Activated naive CD8-positive, alpha-beta T cell treated with anti-CD3 and anti-CD28 coated beads, Interleukin-2, amount 50 U/mL, for 24 hours (primary cell): Measurements from ENCODE around the gene TES.
A peak's percentile ranks its signal among the peaks of the same experiment; 100 is the strongest.

Experiments
- ATAC-seq: fragments of 150-1000 bp; cut with Tn5 transposase; one replicate; pipeline ENCODE4 v1.10.0; 2021
- DNase-seq: peaks from one replicate; pipeline ENCODE4 v3.0.0; 2021
- H3K27ac Mint-ChIP-seq: one replicate; pipeline ENCODE4 v1.8.0; 2021; ENCODE audit warnings: mild to moderate bottlenecking, mixed read lengths
- H3K27me3 Mint-ChIP-seq: one replicate; pipeline ENCODE4 v1.8.0; 2021; ENCODE audit warnings: mixed read lengths
- H3K36me3 Mint-ChIP-seq: one replicate; pipeline ENCODE4 v1.8.0; 2021; ENCODE audit warnings: low read depth, mixed read lengths
- H3K4me1 Mint-ChIP-seq: one replicate; pipeline ENCODE4 v1.8.0; 2021; ENCODE audit warnings: mixed read lengths
- H3K4me3 Mint-ChIP-seq: one replicate; pipeline ENCODE4 v1.8.0; 2021; ENCODE audit warnings: mild to moderate bottlenecking, moderate library complexity, mixed read lengths
- H3K9me3 Mint-ChIP-seq: one replicate; pipeline ENCODE4 v1.8.0; 2021; ENCODE audit warnings: mixed read lengths

TES gene

GRCh38 chr7:116208919-116209318 is 1.4 kb upstream of the TES start:
- H3K27ac Mint-ChIP-seq = no peak overlapping the region
- no peaks in the 10 kb centered on the region for H3K27me3 Mint-ChIP-seq
- ATAC-seq = no peak
- no peaks in the 10 kb centered on the region for H3K9me3 Mint-ChIP-seq
- H3K4me3 Mint-ChIP-seq = no peak overlapping the region
- H3K4me1 Mint-ChIP-seq = peaks cover 30% of the 10 kb centered on the region
- peaks cover 4% of the 10 kb centered on the region for H3K36me3 Mint-ChIP-seq
- DNase-seq = no peak

DNA sequence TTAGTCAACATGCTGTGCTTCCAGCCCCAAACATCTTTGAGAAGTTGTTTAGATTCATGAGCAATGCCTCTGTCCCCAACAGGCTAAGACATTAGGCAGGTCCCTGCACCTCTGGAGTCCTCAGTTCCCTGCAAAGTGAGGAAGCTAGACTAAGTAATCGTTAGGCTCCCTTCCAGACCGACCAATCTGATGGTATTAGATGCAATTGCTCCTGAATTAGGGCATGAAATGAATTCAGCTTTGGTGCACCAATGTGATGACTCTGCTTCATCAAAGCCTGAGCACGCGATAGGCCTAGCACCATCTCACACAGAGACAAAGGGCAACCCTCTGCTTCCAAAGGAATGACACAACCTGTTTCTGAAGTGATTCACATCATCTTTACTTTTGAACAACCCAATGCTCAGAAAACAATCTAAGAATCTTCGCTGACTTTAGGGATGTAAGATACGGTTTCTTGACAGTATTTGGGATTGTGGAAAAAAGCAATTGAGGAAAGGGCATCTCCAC is 723 bp upstream of the TES start:
- H3K9me3 Mint-ChIP-seq = no peaks in the 10 kb centered on the region
- peaks cover 37% of the 10 kb centered on the region for H3K4me1 Mint-ChIP-seq
- peaks cover 5% of the 10 kb centered on the region for H3K36me3 Mint-ChIP-seq
- H3K4me3 Mint-ChIP-seq = peak overlapping the region; percentile 95
- DNase-seq (no peak), ATAC-seq (no peak)
- peak overlapping the region; percentile 59 for H3K27ac Mint-ChIP-seq
- H3K27me3 Mint-ChIP-seq = no peaks in the 10 kb centered on the region

GRCh38 chr7:116211006-116211912 is 920 bp downstream of the TES start:
- ATAC-seq (peak; percentile 86), DNase-seq (peak; percentile 73)
- H3K9me3 Mint-ChIP-seq = no peaks in the 10 kb centered on the region
- H3K27ac Mint-ChIP-seq = peak overlapping the region; percentile 97
- peaks cover 54% of the 10 kb centered on the region for H3K4me1 Mint-ChIP-seq
- peaks cover 9% of the 10 kb centered on the region for H3K36me3 Mint-ChIP-seq
- H3K4me3 Mint-ChIP-seq = peak overlapping the region; percentile 95
- H3K27me3 Mint-ChIP-seq = no peaks in the 10 kb centered on the region

GRCh38 chr7:116211913-116212596 is 1.7 kb downstream of the TES start:
- peak overlapping the region; percentile 95 for H3K4me3 Mint-ChIP-seq
- no peaks in the 10 kb centered on the region for H3K27me3 Mint-ChIP-seq
- DNase-seq (no peak), ATAC-seq (no peak)
- peaks cover 57% of the 10 kb centered on the region for H3K4me1 Mint-ChIP-seq
- no peaks in the 10 kb centered on the region for H3K9me3 Mint-ChIP-seq
- peak overlapping the region; percentile 97 for H3K27ac Mint-ChIP-seq
- peaks cover 9% of the 10 kb centered on the region for H3K36me3 Mint-ChIP-seq

DNA sequence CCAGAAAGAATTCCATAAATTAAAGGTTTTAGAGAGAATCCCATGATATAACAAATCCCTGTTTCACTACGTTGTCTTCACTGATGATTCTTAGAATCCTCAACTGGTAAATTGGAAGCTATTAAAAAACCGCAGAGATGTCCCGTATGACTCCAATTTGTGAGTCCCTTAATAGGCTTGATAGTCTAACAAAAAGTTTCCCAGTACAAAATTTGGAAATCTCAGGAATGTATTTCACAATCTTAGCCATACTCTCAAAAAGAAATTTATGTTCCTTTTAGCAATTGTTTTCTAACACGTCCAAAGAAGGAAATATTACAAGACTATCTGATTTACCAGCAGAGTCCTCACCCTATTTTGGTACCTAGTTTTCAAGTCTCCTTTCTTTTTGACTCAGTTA is 2.5 kb downstream of the TES start:
- H3K27ac Mint-ChIP-seq = peak overlapping the region; percentile 97
- H3K9me3 Mint-ChIP-seq = no peaks in the 10 kb centered on the region
- peaks cover 65% of the 10 kb centered on the region for H3K4me1 Mint-ChIP-seq
- ATAC-seq (no peak), DNase-seq (no peak)
- peaks cover 9% of the 10 kb centered on the region for H3K36me3 Mint-ChIP-seq
- H3K4me3 Mint-ChIP-seq = peak overlapping the region; percentile 95
- no peaks in the 10 kb centered on the region for H3K27me3 Mint-ChIP-seq

DNA sequence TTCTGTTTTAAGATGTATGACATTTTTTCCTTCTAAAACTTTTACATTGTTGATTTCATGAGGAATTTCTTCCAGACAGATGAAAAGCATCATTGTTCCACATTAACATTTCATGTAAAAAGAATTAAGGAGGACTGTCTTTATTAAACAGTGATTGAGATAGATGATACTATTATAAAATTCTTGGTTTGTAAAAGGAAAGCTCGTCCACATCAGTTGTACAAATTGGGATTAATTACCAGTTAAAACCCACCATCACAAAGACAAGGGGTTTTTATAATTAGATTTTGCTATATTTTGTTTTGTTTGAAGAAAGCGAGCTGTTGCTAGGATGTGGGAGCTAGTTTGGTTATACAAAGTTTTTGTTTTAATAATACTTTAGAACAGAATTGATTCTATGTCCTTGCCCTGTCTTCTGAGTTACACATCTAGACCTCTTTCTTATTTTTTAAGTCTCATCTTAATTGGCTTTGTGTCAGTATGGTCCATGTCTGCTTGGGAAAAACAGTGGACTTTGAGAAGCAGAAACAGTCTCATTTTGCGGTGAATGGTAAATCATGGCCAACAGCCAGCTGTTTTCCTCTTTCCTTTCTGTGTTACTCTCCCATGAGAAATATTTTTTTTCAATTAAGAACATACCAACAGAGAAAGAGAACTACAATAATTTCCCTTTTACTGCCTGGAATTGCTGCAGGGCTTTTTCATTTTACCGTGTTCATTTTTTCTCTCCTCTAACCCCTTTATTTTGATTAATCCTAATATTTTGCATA is 3.2 kb downstream of the TES start:
- no peak for ATAC-seq
- no peak for DNase-seq
- H3K36me3 Mint-ChIP-seq = peaks cover 9% of the 10 kb centered on the region
- peaks cover 71% of the 10 kb centered on the region for H3K4me1 Mint-ChIP-seq
- no peaks in the 10 kb centered on the region for H3K27me3 Mint-ChIP-seq
- H3K9me3 Mint-ChIP-seq = no peaks in the 10 kb centered on the region
- H3K27ac Mint-ChIP-seq = peak overlapping the region; percentile 97
- H3K4me3 Mint-ChIP-seq = peak overlapping the region; percentile 95

GRCh38 chr7:116214921-116215320 is 4.6 kb downstream of the TES start:
- Mint-ChIP-seq H3K4me3 (peak overlapping the region; percentile 42), H3K9me3 (no peaks in the 10 kb centered on the region), H3K27me3 (no peaks in the 10 kb centered on the region), H3K4me1 (peaks cover 79% of the 10 kb centered on the region), H3K27ac (peak overlapping the region; percentile 65), H3K36me3 (peaks cover 9% of the 10 kb centered on the region)
- DNase-seq = no peak
- no peak for ATAC-seq

GRCh38 chr7:116215551-116215950 is 5.2 kb downstream of the TES start:
- no peak for DNase-seq
- H3K27me3 Mint-ChIP-seq = no peaks in the 10 kb centered on the region
- no peak for ATAC-seq
- peaks cover 82% of the 10 kb centered on the region for H3K4me1 Mint-ChIP-seq
- H3K4me3 Mint-ChIP-seq = peak overlapping the region; percentile 42
- peak overlapping the region; percentile 65 for H3K27ac Mint-ChIP-seq
- peaks cover 9% of the 10 kb centered on the region for H3K36me3 Mint-ChIP-seq
- H3K9me3 Mint-ChIP-seq = no peaks in the 10 kb centered on the region

DNA sequence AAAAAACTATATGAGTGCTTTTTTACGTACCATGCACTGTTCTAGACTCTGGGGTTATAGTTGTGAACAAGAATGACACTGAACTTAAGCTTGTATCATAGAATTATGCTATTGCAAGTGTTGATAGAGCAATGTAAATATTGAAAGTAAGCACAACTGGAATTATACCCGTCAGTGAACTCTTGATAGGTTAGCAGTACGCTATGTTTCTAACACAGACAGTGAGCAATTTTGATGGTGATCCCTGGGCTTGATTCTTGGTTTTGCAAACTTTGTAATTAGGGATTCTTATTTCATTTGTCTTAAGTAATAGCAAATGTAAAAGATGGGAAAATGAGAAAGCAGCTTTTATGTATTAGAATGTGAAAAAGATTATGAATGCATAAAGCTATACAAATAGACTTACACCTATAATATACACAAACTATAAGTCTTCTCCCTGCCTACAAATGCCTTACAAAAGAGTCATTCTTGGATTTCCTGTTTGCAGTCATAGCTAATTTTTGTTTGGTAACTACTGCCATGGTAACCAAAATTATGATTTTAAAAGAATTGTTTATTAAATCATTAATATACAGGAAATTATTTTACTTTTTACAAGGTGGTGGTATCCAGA is 6.7 kb downstream of the TES start:
- ATAC-seq (no peak), DNase-seq (no peak)
- no peak overlapping the region for H3K4me3 Mint-ChIP-seq
- peaks cover 5% of the 10 kb centered on the region for H3K36me3 Mint-ChIP-seq
- no peaks in the 10 kb centered on the region for H3K9me3 Mint-ChIP-seq
- H3K27ac Mint-ChIP-seq = no peak overlapping the region
- H3K4me1 Mint-ChIP-seq = peaks cover 93% of the 10 kb centered on the region
- no peaks in the 10 kb centered on the region for H3K27me3 Mint-ChIP-seq

GRCh38 chr7:116218051-116218645 is 7.8 kb downstream of the TES start:
- H3K4me1 Mint-ChIP-seq = peaks cover 92% of the 10 kb centered on the region
- H3K9me3 Mint-ChIP-seq = no peaks in the 10 kb centered on the region
- H3K36me3 Mint-ChIP-seq = peaks cover 5% of the 10 kb centered on the region
- H3K27me3 Mint-ChIP-seq = no peaks in the 10 kb centered on the region
- peak overlapping the region; percentile 53 for H3K27ac Mint-ChIP-seq
- DNase-seq (no peak), ATAC-seq (peak; percentile 49)
- peak overlapping the region; percentile 9 for H3K4me3 Mint-ChIP-seq

GRCh38 chr7:116218747-116219146 is 8.4 kb downstream of the TES start:
- DNase-seq (no peak), ATAC-seq (no peak)
- no peaks in the 10 kb centered on the region for H3K9me3 Mint-ChIP-seq
- no peaks in the 10 kb centered on the region for H3K27me3 Mint-ChIP-seq
- peaks cover 91% of the 10 kb centered on the region for H3K4me1 Mint-ChIP-seq
- H3K4me3 Mint-ChIP-seq = peak overlapping the region; percentile 9
- peaks cover 5% of the 10 kb centered on the region for H3K36me3 Mint-ChIP-seq
- peak overlapping the region; percentile 53 for H3K27ac Mint-ChIP-seq

- Mint-ChIP-seq H3K36me3 (peaks cover 5% of the 10 kb centered on the region), H3K9me3 (no peaks in the 10 kb centered on the region), H3K4me1 (peaks cover 91% of the 10 kb centered on the region), H3K27ac (peak overlapping the region; percentile 22), H3K4me3 (no peak overlapping the region), H3K27me3 (no peaks in the 10 kb centered on the region)
- DNase-seq (no peak), ATAC-seq (no peak)
Measured at GRCh38 chr7:116219288-116219687, 8.9 kb downstream of the TES start.

GRCh38 chr7:116219834-116220233 is 9.5 kb downstream of the TES start:
- Mint-ChIP-seq H3K27ac (no peak overlapping the region), H3K9me3 (no peaks in the 10 kb centered on the region), H3K4me1 (peaks cover 91% of the 10 kb centered on the region), H3K4me3 (no peak overlapping the region), H3K36me3 (peaks cover 1% of the 10 kb centered on the region), H3K27me3 (no peaks in the 10 kb centered on the region)
- ATAC-seq = no peak
- no peak for DNase-seq

DNA sequence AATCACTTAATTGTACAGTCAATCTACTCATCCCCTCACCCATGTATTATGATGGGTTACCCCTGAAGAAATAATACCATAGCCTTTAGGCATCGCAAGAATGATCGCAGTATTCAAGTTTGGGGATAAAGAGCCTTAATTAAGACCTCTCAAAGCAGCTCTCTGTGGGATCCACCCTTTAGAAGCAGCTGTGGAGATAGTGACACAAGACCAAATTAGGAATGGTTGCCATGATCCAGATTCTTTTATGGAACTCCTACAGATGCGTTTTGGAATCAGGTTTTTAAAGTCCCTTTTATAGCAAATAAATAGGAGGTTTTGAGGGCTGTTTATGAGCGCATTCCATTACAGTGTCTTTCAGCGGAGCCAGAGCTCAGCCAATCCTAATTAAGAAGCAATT is 12.2 kb downstream of the TES start:
- Mint-ChIP-seq H3K4me3 (no peak overlapping the region), H3K4me1 (peaks cover 91% of the 10 kb centered on the region), H3K36me3 (peaks cover 1% of the 10 kb centered on the region), H3K27me3 (no peaks in the 10 kb centered on the region), H3K9me3 (no peaks in the 10 kb centered on the region), H3K27ac (no peak overlapping the region)
- no peak for ATAC-seq
- no peak for DNase-seq
